Endothelial cell (in vitro differentiated cells): ENCODE measurements around the gene CARD10. TPM values are rescaled to one million over a fixed set of nuclear protein-coding genes. Genes with fewer than 3 reads are reported as not detected.

ENCODE experiments used
- DNase-seq: peaks from one replicate; pipeline ENCODE4 v3.0.0; 2021; ENCODE audit warnings: low spot score
- H3K27ac Mint-ChIP-seq: one replicate; pipeline ENCODE4 v1.8.0; 2021; ENCODE audit warnings: mixed read lengths, inconsistent platforms; ENCODE audit not compliant: unreplicated experiment
- H3K27me3 Mint-ChIP-seq: one replicate; pipeline ENCODE4 v1.8.0; 2021; ENCODE audit warnings: mild to moderate bottlenecking, moderate library complexity, mixed read lengths, inconsistent platforms; ENCODE audit not compliant: unreplicated experiment
- H3K36me3 Mint-ChIP-seq: one replicate; pipeline ENCODE4 v1.8.0; 2021; ENCODE audit warnings: mild to moderate bottlenecking, low read depth, mixed read lengths, inconsistent platforms; ENCODE audit not compliant: unreplicated experiment
- H3K4me1 Mint-ChIP-seq: one replicate; pipeline ENCODE4 v1.8.0; 2021; ENCODE audit warnings: mild to moderate bottlenecking, mixed read lengths, inconsistent platforms; ENCODE audit not compliant: unreplicated experiment
- H3K4me3 Mint-ChIP-seq: one replicate; pipeline ENCODE4 v1.8.0; 2021; ENCODE audit warnings: mild to moderate bottlenecking, mixed read lengths, inconsistent platforms; ENCODE audit not compliant: unreplicated experiment
- H3K9me3 Mint-ChIP-seq: one replicate; pipeline ENCODE4 v1.8.0; 2021; ENCODE audit warnings: mixed read lengths, inconsistent platforms; ENCODE audit not compliant: unreplicated experiment
- CTCF ChIP-seq: fragments of 200-600 bp; sonication (generic); IDR thresholded peaks from one replicate; pipeline ENCODE4 v1.5.0; 2021; ENCODE audit warnings: antibody characterized with exemption; ENCODE audit not compliant: unreplicated experiment
- total RNA-seq: library from RNA; stranded (reverse); fragmentation: NEBNext Ultra II Directional; extraction: Animal tissue kit (Norgen Biotek cat#: 25700); gene quantifications from one replicate; pipeline ENCODE4 v1.2.1, GENCODE V29; 2021; ENCODE audit not compliant: unreplicated experiment

The CARD10 gene
- total RNA-seq, 1 donor from 2014 or later, result 26.0 TPM

DNA sequence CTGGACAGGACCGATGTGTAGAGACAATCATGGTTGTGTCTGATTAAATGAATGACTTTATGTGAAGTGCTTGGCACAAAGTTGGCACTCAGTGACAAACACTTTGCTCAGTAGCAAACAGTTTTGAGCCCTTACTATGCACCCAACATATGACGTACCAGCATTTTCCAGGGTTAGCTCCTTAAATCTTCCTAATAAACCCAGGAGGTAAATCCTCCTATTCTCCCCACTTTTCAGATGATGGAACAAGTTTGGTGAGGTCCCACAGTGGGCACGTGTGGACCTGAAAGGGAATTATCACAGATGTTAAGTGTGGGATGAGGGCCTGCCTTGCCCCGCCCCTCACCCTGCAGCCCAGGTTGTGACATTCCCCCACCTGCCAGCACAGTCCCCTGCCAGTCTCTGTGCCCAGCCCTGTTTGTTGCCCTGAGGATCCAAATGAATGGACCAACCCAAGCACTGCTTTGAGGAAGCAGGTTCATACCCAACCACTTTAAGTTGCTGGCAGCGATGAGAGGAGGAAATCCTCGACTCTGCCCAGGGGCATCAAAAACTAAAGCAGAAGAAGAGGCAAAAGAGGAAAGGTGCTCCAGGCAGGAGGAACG lies 6.6 kb upstream of the CARD10 start:
- no peaks in the 10 kb centered on the region for H3K4me1 Mint-ChIP-seq
- no peak overlapping the region for H3K4me3 Mint-ChIP-seq
- no peak for DNase-seq
- no peaks in the 10 kb centered on the region for H3K36me3 Mint-ChIP-seq
- peaks cover 7% of the 10 kb centered on the region for H3K27me3 Mint-ChIP-seq
- no peak overlapping the region for H3K27ac Mint-ChIP-seq
- no peaks in the 10 kb centered on the region for H3K9me3 Mint-ChIP-seq
- no peak for TF ChIP-seq CTCF

- TF ChIP-seq CTCF, result no peak
- H3K9me3 Mint-ChIP-seq, result no peaks in the 10 kb centered on the region
- DNase-seq, result no peak
- H3K27ac Mint-ChIP-seq, result no peak overlapping the region
- no peak overlapping the region for H3K4me3 Mint-ChIP-seq
- H3K4me1 Mint-ChIP-seq, result no peaks in the 10 kb centered on the region
- H3K27me3 Mint-ChIP-seq, result peaks cover 7% of the 10 kb centered on the region
- H3K36me3 Mint-ChIP-seq, result no peaks in the 10 kb centered on the region
Observed at GRCh38 chr22:37525073-37525745, 6.0 kb upstream of the CARD10 start.

DNA sequence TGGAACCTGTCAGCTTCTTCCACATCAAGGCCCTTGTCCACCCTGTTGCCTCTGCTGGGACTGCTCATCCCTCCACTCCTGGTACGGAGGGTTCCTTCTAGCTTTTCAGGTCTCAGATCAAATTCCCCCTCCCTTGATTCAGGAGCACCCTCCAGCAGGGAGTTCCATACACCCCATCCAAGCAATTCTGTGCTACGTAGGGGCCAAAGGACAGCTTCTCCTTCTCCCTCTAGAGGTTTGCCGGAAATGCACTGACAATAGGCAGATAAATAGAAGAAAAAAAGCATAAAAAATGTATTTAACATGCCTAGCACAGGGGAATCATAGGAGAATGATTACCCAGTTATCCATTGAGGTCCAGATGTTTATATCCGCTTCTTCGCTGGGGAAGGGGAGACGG lies 3.3 kb upstream of the CARD10 start:
- Mint-ChIP-seq H3K9me3 (no peaks in the 10 kb centered on the region), H3K27me3 (peaks cover 12% of the 10 kb centered on the region), H3K4me3 (no peak overlapping the region), H3K4me1 (peaks cover 7% of the 10 kb centered on the region), H3K27ac (no peak overlapping the region), H3K36me3 (no peaks in the 10 kb centered on the region)
- no peak for DNase-seq
- TF ChIP-seq CTCF, result no peak

GRCh38 chr22:37521236-37521739 lies 2.1 kb upstream of the CARD10 start:
- H3K27me3 Mint-ChIP-seq, result peaks cover 12% of the 10 kb centered on the region
- DNase-seq, result no peak
- no peak for TF ChIP-seq CTCF
- H3K27ac Mint-ChIP-seq, result no peak overlapping the region
- peaks cover 7% of the 10 kb centered on the region for H3K4me1 Mint-ChIP-seq
- no peaks in the 10 kb centered on the region for H3K36me3 Mint-ChIP-seq
- H3K4me3 Mint-ChIP-seq, result no peak overlapping the region
- H3K9me3 Mint-ChIP-seq, result no peaks in the 10 kb centered on the region

- Mint-ChIP-seq H3K4me1 (peaks cover 7% of the 10 kb centered on the region), H3K27ac (peak overlapping the region; percentile 48), H3K27me3 (peaks cover 10% of the 10 kb centered on the region), H3K9me3 (no peaks in the 10 kb centered on the region), H3K4me3 (no peak overlapping the region), H3K36me3 (no peaks in the 10 kb centered on the region)
- no peak for TF ChIP-seq CTCF
- DNase-seq, result no peak
Observed at GRCh38 chr22:37520776-37521191, 1.6 kb upstream of the CARD10 start.
